Activated CD4-positive, CD25-positive, alpha-beta regulatory T cell treated with anti-CD3 and anti-CD28 coated beads, Interleukin-2, amount 50 U/mL, for 72 hours (primary cell): ENCODE data around the gene ARHGAP26.

Experiments
- DNase-seq: peaks from one replicate; pipeline ENCODE4 v3.0.0; 2021

Gene ARHGAP26

GRCh38 chr5:142832263-142832662, 62.1 kb downstream of the ARHGAP26 start:
- no peak for DNase-seq

- DNase-seq: no peak
Observed at GRCh38 chr5:142833517-142834449, 63.6 kb downstream of the ARHGAP26 start.

GRCh38 chr5:142834504-142834903, 64.3 kb downstream of the ARHGAP26 start:
- no peak for DNase-seq

GRCh38 chr5:142835540-142835939, 65.4 kb downstream of the ARHGAP26 start:
- DNase-seq: no peak

- DNase-seq: no peak
Observed at GRCh38 chr5:142836048-142836447, 65.9 kb downstream of the ARHGAP26 start.

- no peak for DNase-seq
Observed at GRCh38 chr5:142837081-142837725, 67.0 kb downstream of the ARHGAP26 start.

GRCh38 chr5:142838845-142839244, 68.7 kb downstream of the ARHGAP26 start:
- no peak for DNase-seq

- no peak for DNase-seq
Observed at GRCh38 chr5:142839711-142840346, 69.7 kb downstream of the ARHGAP26 start.

- DNase-seq: no peak
Observed at GRCh38 chr5:142840575-142840974, 70.4 kb downstream of the ARHGAP26 start.

GRCh38 chr5:142841511-142842265, 71.5 kb downstream of the ARHGAP26 start:
- no peak for DNase-seq

GRCh38 chr5:142842994-142843905, 73.1 kb downstream of the ARHGAP26 start:
- DNase-seq: no peak

GRCh38 chr5:142844866-142845265, 74.7 kb downstream of the ARHGAP26 start:
- no peak for DNase-seq

GRCh38 chr5:142845402-142845921, 75.3 kb downstream of the ARHGAP26 start:
- DNase-seq: no peak

- no peak for DNase-seq
Observed at GRCh38 chr5:142845954-142846398, 75.8 kb downstream of the ARHGAP26 start.

- no peak for DNase-seq
Observed at GRCh38 chr5:142846406-142846805, 76.2 kb downstream of the ARHGAP26 start.

- no peak for DNase-seq
Observed at GRCh38 chr5:142847898-142848790, 78.0 kb downstream of the ARHGAP26 start.

- no peak for DNase-seq
Observed at GRCh38 chr5:142849466-142849865, 79.3 kb downstream of the ARHGAP26 start.

- no peak for DNase-seq
Observed at GRCh38 chr5:142849880-142850279, 79.7 kb downstream of the ARHGAP26 start.

- no peak for DNase-seq
Observed at GRCh38 chr5:142851731-142852130, 81.6 kb downstream of the ARHGAP26 start.
